HG02678 (cell line): Measurements from ENCODE around the gene PRDX1.
"Not testable (repeated sequence)": the region's sequence is repeated elsewhere in the genome, so short reads cannot be mapped to it uniquely, and the experiment has no call there.

Source experiments
- ATAC-seq: cut with Tn5 transposase; IDR thresholded peaks from one replicate; pipeline ENCODE4 v1.9.1; 2021; ENCODE audit warnings: mild to moderate bottlenecking, moderate library complexity; ENCODE audit not compliant: unreplicated experiment

Gene PRDX1

GRCh38 chr1:45536886-45537285, 15.2 kb upstream of the PRDX1 start:
- no peak for ATAC-seq

GRCh38 chr1:45535988-45536766, 14.5 kb upstream of the PRDX1 start:
- ATAC-seq: no peak

- ATAC-seq: no peak
Observed at GRCh38 chr1:45531873-45532272, 10.2 kb upstream of the PRDX1 start.

- no peak for ATAC-seq
Observed at GRCh38 chr1:45530632-45531135, 9.0 kb upstream of the PRDX1 start.

- ATAC-seq: no peak
Observed at GRCh38 chr1:45526135-45526644, 4.5 kb upstream of the PRDX1 start.

- ATAC-seq: not testable (repeated sequence)
Observed at GRCh38 chr1:45523975-45524374, 2.3 kb upstream of the PRDX1 start.

- not testable (repeated sequence) for ATAC-seq
Observed at GRCh38 chr1:45523516-45523915, 1.8 kb upstream of the PRDX1 start.

- no peak for ATAC-seq
Observed at GRCh38 chr1:45522324-45523104, 830 bp upstream of the PRDX1 start.

GRCh38 chr1:45519774-45520173, 1.9 kb downstream of the PRDX1 start:
- not testable (repeated sequence) for ATAC-seq

- ATAC-seq: no peak
Observed at GRCh38 chr1:45518910-45519309, 2.8 kb downstream of the PRDX1 start.

- not testable (repeated sequence) for ATAC-seq
Observed at GRCh38 chr1:45518366-45518765, 3.3 kb downstream of the PRDX1 start.

GRCh38 chr1:45516465-45516864, 5.2 kb downstream of the PRDX1 start:
- no peak for ATAC-seq

GRCh38 chr1:45516036-45516435, 5.6 kb downstream of the PRDX1 start:
- ATAC-seq: no peak

- ATAC-seq: not testable (repeated sequence)
Observed at GRCh38 chr1:45513532-45514260, 8.0 kb downstream of the PRDX1 start.

- no peak for ATAC-seq
Observed at GRCh38 chr1:45512641-45513054, 9.0 kb downstream of the PRDX1 start.

- no peak for ATAC-seq
Observed at GRCh38 chr1:45510972-45511527, 10.6 kb downstream of the PRDX1 start.

- no peak for ATAC-seq
Observed at GRCh38 chr1:45510036-45510971, 11.4 kb downstream of the PRDX1 start.

- ATAC-seq: no peak
Observed at GRCh38 chr1:45508295-45509151, 13.2 kb downstream of the PRDX1 start.

- ATAC-seq: no peak
Observed at GRCh38 chr1:45507893-45508292, 13.8 kb downstream of the PRDX1 start.
